Measurements from ENCODE around the gene CCDC107. TPM values are rescaled to one million over a fixed set of nuclear protein-coding genes. Genes with fewer than 3 reads are reported as not detected.
"Not testable (repeated sequence)": the region's sequence is repeated elsewhere in the genome, so short reads cannot be mapped to it uniquely, and the experiment has no call there.

CCDC107 gene, protein sequence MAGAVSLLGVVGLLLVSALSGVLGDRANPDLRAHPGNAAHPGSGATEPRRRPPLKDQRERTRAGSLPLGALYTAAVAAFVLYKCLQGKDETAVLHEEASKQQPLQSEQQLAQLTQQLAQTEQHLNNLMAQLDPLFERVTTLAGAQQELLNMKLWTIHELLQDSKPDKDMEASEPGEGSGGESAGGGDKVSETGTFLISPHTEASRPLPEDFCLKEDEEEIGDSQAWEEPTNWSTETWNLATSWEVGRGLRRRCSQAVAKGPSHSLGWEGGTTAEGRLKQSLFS
- total RNA-seq, result 10 to 100 TPM; 54.6 to 60.3 TPM
- long read RNA-seq, donor 1, transcript CCDC107-204 (6 exons, 1,173 nt), result minor isoform, 7 of 30 reads
- long read RNA-seq, donor 1, transcript CCDC107-206 (5 exons, 1,242 nt), result major isoform, 13 of 30 reads
- long read RNA-seq, donor 1, partial matches to known transcripts, result 1 of 30 reads
- long read RNA-seq, donor 1, other reads (novel, unspliced or antisense), result 4 of 30 reads
- long read RNA-seq, donor 2, transcript CCDC107-206 (5 exons, 1,242 nt), result major isoform, 44 of 121 reads
- long read RNA-seq, donor 2, transcript CCDC107-202 (4 exons, 1,016 nt), result minor isoform, 12 of 121 reads
- long read RNA-seq, donor 2, transcript CCDC107-204 (6 exons, 1,173 nt), result minor isoform, 27 of 121 reads
- long read RNA-seq, donor 2, partial matches to known transcripts, result 9 of 121 reads
- long read RNA-seq, donor 2, other reads (novel, unspliced or antisense), result 27 of 121 reads

DNA sequence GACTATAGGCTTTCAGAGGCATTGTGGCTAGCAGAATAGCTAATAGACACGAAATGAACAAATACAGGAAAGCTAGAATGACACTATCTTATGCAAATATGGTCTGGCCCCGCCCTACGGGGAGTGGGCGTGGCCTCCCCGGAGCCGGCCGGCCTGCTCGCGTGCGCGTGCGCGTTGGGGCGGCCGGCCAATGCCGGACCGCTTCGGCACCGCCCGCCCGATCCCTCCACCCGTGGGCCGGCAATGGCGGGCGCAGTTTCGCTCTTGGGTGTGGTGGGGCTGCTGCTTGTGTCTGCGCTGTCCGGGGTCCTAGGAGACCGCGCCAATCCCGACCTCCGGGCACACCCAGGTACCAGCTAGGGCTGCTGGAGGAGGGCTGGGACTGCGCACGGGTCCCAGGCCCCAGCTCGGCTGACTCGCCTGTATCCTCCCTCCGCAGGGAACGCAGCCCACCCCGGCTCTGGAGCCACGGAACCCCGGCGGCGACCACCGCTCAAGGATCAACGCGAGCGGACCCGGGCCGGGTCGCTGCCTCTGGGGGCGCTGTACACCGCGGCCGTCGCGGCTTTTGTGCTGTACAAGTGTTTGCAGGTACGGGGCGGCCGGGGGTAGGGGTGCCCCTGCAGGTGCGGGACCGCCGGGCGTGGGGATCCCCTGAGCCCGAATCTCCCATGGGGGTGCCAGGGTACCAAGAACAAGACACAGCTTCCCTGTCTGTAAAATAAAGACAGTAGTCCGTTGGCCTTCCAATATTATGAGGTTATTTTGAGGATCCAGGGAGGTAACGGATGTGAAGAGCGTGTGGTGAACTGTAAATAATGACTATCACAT, at the start of gene CCDC107:
TSS of gene CCDC107 (plus strand) at position 156 of the 831 bp plus-strand sequence. CDS start at position 244, 88 bp downstream.
- DNase-seq (ENCODE audit: low spot score), result peak; percentile 96

DNA sequence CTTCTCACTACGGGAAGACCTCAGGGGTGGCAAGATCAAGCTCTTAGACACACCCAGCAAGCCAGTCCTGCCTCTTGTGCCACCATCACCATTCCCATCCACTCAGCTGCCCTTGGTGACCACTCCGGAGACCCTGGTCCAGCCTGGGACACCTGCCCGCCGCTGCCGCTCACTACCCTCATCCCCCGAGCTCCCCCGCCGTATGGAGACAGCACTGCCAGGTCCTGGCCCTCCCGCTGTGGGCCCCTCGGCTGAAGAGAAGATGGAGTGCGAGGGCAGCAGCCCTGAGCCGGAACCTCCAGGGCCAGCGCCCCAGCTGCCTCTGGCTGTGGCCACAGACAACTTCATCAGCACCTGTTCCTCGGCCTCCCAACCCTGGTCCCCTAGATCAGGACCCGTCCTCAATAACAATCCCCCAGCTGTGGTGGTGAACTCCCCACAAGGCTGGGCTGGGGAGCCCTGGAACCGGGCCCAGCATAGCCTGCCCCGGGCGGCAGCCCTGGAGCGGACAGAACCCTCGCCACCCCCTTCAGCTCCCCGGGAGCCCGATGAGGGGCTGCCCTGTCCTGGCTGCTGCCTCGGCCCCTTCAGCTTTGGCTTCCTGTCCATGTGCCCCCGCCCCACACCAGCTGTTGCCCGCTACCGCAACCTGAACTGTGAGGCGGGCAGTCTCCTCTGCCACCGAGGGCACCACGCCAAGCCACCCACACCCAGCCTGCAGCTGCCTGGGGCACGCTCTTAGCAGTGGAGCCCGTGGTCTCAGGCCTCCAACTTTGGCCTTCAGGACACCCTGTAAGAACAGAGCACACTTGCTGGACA, 48.9 kb upstream of the CCDC107 start:
- intact Hi-C loops (cut with DNase I), result no loop called here

More for the DNA sequence above, at the start of gene CCDC107:
- intact Hi-C loops (cut with DNase I), result no loop called here

DNA sequence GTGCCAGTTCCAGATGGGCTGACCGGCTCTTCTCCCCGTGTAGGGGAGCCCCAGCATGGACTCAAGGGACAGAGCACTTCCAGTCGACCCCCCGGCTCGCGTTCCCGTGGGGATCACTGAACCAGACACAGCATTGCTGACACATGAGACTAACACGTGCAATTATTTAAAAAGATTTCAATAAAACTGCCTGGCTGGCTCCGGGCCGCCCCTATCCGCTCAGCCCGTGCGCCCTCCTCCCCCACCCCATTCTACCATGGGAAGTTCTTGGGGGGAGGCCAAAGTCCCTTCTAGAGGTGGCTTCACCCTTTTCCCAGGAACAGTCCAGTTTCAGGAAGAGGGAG, 48.3 kb upstream of the CCDC107 start:
- no peak for DNase-seq (ENCODE audit: low spot score)
- intact Hi-C loops (cut with DNase I), result loop anchor here in 1 of 2 donors (5.0 kb wide), 1 partner anchor 38 kb away; no protein-coding TSS in a partner anchor

More for the DNA sequence above, 48.9 kb upstream of the CCDC107 start:
- no peak for DNase-seq (ENCODE audit: low spot score)

DNA sequence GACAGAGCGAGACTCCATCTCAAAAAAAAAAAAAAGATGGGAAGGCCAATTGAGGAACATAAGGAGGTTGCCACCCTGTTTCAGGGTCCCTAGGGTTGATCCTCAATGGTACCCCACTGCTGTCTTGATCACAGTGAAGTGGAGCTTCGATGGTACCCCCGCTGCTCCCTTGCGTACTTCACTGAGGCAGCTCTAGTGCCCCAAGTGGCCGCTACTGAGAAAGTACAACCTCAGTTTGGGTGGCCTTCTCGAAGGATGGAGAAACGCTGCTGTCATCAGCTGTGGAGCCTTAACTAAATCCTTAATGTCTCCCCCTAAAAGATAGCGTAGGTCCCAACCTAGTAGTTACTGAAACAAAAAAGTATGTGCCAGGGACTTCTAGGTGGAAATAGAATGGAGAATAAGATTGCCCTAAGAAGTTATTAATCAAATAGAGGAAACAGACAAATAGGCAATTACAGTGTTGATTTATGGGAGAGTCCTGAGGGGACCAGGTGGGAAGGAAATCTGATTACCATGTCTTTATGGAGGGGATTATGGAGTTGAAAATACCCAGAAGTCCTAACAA, 46.8 kb upstream of the CCDC107 start:
- DNase-seq (ENCODE audit: low spot score), result no peak
- intact Hi-C loops (cut with DNase I), result loop anchor here in 1 of 2 donors (5.0 kb wide), 1 partner anchor 36 kb away; no protein-coding TSS in a partner anchor

DNA sequence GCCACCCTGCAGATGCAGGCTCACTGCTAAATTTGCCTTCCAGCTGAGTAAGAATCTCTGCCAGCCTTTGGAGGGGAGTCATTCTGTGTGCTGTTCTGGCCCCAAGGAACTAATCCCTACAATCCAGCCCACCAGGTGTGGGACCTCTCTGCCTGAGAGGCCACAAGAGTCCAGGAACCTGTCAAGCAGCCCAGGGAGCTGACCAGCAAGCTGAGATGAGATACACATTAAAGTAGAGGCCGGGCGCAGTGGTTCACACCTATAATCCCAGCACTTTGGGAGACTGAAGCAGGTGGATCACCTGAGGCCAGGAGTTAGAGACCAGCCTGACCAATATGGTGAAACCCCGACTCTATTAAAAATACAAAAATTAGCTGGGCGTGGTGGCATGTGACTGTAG, 46.0 kb upstream of the CCDC107 start:
- intact Hi-C loops (cut with DNase I), result loop anchor here in 1 of 2 donors (5.0 kb wide), 1 partner anchor 35 kb away; no protein-coding TSS in a partner anchor
- not testable (repeated sequence) for DNase-seq (ENCODE audit: low spot score)

DNA sequence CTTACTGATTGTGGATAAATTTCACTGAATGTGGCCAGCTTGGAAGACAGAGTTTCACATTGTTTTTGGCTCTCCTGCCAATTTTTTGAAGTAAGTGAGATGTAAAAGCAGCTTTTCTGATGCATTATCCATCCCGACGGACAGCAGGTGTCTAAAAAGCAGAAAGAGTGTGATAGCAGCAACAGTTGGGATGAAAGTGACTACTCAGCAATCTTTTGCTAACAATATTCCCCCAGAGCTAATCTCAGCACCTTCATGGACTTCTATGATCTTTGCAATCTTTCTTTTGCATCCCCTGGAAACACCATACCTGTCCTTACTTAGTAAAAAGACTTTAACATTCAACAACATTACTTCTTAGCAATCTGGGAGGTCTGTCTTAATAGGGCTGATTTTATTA, 45.2 kb upstream of the CCDC107 start:
- DNase-seq (ENCODE audit: low spot score), result no peak
- intact Hi-C loops (cut with DNase I), result loop anchor here in 1 of 2 donors (5.0 kb wide), 1 partner anchor 34 kb away; no protein-coding TSS in a partner anchor

- no peak for DNase-seq (ENCODE audit: low spot score)
- intact Hi-C loops (cut with DNase I), result no loop called here
Measured at GRCh38 chr9:35615981-35616680, 42.0 kb upstream of the CCDC107 start.

GRCh38 chr9:35616681-35617459, 41.2 kb upstream of the CCDC107 start:
- peak; percentile 94 for DNase-seq (ENCODE audit: low spot score)
- intact Hi-C loops (cut with DNase I), result no loop called here

DNA sequence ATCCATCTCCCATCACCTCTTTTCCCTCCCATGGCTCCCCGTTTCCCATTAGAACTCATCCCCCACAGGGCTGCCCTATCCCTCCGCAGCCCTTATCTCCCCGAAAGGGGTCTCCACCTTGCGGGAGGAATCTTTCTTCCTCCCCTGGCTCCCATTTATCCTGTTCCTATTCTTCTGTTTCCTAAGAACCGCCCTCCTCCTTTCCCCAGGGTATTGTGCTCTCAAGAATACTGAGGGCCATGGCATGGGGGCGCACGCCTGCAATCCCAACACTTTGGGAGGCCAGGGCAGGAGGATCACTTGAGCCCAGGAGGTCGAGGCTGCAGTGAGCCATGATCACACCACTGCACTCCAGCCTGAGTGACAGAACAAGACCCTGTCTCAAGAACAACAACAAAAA, 40.5 kb upstream of the CCDC107 start:
- intact Hi-C loops (cut with DNase I), result no loop called here
- DNase-seq (ENCODE audit: low spot score), result no peak

GRCh38 chr9:35618325-35618727, 39.8 kb upstream of the CCDC107 start, which contains the start of gene CD72:
Gene CD72, minus strand, starts transcription at chr9:35618413. Its CDS starts 110 bp downstream, at chr9:35618303.
- intact Hi-C loops (cut with DNase I), result no loop called here
- DNase-seq (ENCODE audit: low spot score), result no peak

DNA sequence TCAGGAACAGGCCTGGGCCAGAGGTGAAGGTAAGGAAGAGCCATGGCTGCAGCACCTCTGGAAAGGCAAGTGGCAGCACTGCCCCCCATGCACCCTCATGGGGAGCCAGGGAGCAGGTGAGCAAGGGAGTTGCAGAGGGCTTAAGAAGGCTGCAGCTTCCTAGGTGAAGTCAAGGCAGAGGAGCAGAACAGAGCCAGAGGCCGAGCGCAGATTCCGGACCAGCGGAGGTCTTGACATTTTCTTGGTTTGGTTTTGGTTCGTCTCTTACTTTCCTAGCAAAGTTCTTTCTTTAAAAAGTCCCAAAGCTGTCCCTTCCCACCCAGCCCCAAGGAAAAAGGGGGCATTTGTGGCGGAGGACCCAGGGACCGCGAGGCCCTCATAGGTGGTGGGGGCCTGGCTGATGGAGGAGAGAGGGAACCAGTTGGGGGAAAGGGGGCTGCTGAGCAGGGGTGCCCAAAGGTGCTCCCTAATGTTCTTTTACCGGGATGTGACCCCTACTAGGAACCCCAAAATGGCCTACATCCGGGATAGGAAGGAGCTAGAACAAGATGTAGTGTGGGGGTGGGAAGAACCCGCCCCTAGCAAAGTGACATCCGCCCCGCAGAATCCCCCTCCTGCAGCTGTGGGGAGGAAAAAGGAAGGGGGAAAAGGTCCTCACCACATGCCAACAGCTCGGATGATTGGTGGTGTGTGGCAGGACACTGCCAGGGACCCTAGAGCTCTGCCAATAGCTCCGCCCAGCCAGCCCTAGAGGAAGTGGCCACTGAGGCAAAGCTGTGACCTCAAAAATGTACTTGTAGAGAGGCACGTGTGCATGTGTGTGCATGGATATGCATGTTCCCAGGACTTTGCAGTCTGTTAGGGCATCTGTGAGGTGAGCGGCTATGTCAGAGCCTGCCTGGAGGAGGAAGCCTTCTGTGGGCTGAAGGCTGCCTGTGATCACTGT, 39.0 kb upstream of the CCDC107 start:
- intact Hi-C loops (cut with DNase I), result no loop called here
- no peak for DNase-seq (ENCODE audit: low spot score)

DNA sequence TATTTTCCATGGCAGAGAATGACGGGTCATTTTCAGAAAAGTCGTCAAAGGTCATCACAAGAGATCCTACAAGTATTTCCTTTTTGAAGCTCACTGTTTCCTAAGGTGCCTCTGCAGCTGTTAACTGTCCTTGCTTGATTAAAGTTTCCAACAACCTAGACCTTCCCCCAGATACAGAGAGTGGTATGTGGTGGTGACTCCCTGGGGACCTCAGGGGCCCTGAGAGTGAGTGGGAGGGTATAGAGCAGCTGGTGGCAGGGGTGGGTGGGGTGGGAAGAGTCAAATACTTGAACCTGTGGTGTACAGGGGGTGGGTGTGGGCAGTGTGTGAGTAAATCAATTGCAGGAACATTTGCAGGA, 38.3 kb upstream of the CCDC107 start:
- no peak for DNase-seq (ENCODE audit: low spot score)
- intact Hi-C loops (cut with DNase I), result no loop called here

- intact Hi-C loops (cut with DNase I), result no loop called here
- DNase-seq (ENCODE audit: low spot score), result no peak
Measured at GRCh38 chr9:35627575-35627974, 30.5 kb upstream of the CCDC107 start.

- intact Hi-C loops (cut with DNase I), result no loop called here
- no peak for DNase-seq (ENCODE audit: low spot score)
Measured at GRCh38 chr9:35628389-35628991, 29.6 kb upstream of the CCDC107 start.

GRCh38 chr9:35629597-35629996, 28.5 kb upstream of the CCDC107 start:
- intact Hi-C loops (cut with DNase I), result no loop called here

More at GRCh38 chr9:35629597-35629996, 28.5 kb upstream of the CCDC107 start:
- no peak for DNase-seq (ENCODE audit: low spot score)

Measured in posterior vena cava (tissue), 2 donors.